GM12892 (cell line): ENCODE measurements around the gene CEP19.

Experiments used
- POLR2A ChIP-seq: IDR thresholded peaks from 2 replicates; pipeline ENCODE4 v1.6.1; 2011; ENCODE audit warnings: low read depth, low read length, control low read depth
- POLR2AphosphoS5 ChIP-seq: IDR thresholded peaks from 2 replicates; pipeline ENCODE4 v1.6.1; 2011; ENCODE audit warnings: low read depth, low read length, control low read depth
- TAF1 ChIP-seq: IDR thresholded peaks from 2 replicates; pipeline ENCODE4 v1.6.1; 2011; ENCODE audit warnings: low read depth, mild to moderate bottlenecking, control low read depth, low read length, borderline replicate concordance

GRCh38 chr3:196721097-196721496 lies 9.0 kb upstream of the CEP19 start:
- TF ChIP-seq TAF1: no peak
- no peak for TF ChIP-seq POLR2A
- no peak for TF ChIP-seq POLR2AphosphoS5
